Measurements from ENCODE around the gene YPEL3.

GRCh38 chr16:30144917-30145316 lies 48.9 kb upstream of the YPEL3 start:
- TF ChIP-seq CTCF (IDR thresholded peaks at IDR 0.05) (no peak), POLR2A (IDR thresholded peaks at IDR 0.05) (no peak), EP300 (IDR thresholded peaks at IDR 0.05) (no peak), POLR2AphosphoS5 (IDR thresholded peaks at IDR 0.05) (no peak)

Data from suprapubic skin (tissue), 4 donors.